Superior temporal gyrus (tissue), 1 donor: ENCODE results near the gene EDDM3A.

Source experiments
- DNase-seq: peaks from one replicate; pipeline ENCODE4 v3.0.0-alpha.2; 2016; ENCODE audit errors: extremely low spot score

The EDDM3A gene

DNA sequence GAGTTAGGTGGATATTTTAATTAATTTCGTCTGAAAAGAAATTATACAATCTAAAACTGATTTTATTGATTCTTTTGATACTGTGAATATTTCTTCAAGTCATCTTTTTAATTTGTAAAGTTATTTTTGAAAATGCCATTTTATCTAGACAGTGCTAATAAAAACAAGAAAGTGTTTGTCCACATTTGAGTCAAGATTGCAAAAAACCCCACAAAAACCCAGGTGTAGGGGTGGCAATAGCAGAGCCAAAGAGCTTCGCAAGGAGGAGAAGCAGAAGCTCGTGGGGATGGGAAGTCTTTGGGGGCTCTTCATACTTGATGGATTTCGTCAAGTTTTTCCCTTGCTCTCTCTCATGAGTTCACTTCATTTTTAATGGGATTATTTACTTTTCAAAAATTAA is 41.3 kb downstream of the EDDM3A start:
- DNase-seq = no peak

DNA sequence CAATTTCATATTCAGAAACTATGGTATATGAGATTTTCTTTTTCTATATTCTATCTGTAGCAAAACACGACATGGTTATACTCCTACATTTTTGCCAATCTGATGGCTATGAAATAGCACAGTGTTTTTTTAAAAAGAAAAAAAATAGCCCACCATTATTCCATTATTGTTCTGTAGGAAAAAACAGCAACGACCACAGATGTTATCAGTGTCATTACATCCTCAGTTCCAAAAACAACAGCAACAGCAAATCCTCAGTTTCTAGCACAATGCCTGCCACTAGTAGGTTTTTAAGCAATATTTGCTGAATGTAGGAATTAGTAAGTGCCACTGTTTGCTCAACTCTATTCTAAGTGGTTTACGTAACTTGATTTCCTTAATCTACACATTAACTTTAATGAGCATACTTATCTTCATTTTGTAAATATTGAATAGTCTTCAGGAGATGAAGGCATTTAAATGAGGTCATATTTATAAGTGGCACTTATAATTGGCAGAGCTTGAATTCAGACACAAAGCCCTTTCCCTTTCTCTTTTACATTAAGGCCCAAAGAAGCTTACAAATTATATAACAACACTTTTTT is 43.6 kb downstream of the EDDM3A start:
- DNase-seq = no peak

GRCh38 chr14:20790464-20791116 is 44.9 kb downstream of the EDDM3A start:
- DNase-seq = no peak

DNA sequence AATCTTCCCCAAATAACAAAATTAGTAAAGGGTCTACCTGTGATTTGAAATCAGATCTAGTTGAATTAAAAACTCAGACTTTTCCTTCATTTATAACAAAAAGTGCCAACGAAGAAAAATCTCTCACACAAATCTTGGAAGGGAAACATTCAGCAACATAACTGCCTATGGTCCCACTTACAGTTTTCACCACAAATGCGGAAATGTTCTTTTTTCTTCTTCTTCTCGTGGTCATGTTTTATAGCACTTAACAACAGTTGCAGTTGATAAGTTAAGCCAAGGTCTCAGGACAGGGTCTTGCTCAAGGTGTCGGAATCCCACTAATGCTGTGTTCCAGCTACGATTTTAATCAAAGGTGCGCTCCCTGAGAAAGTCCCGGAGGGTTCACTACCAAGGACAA is 45.5 kb downstream of the EDDM3A start:
- DNase-seq = peak; percentile 5

GRCh38 chr14:20791597-20791996 is 45.9 kb downstream of the EDDM3A start:
- no peak for DNase-seq

DNA sequence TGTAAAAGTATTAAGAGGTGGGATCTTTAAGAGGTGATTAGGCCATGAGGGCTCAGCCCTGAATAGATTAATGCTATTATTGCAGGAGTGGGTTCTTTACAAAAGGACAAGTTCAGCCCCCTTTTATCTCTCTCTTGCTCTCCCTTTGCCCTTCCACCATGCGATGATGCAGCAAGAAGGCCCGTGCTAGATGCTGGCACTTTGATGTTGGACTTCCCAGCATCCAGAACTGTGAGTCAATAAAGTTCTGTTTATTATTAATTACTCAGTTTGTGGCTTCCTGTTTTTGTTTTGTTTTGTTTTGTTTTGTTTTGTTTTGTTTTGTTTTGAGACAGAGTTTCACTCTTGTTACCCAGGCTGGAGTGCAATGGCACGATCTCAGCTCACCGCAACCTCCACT is 46.9 kb downstream of the EDDM3A start:
- DNase-seq = no peak

GRCh38 chr14:20794644-20795369 is 49.1 kb downstream of the EDDM3A start:
- peak; percentile 5 for DNase-seq

- no peak for DNase-seq
Measured at GRCh38 chr14:20797164-20797563, 51.5 kb downstream of the EDDM3A start.
